Esophagus mucosa (tissue), 1 donor: Measurements from ENCODE around the gene PPP3CA. TPM values are rescaled to one million over a fixed set of nuclear protein-coding genes. Genes with fewer than 3 reads are reported as not detected.

Source experiments
- ATAC-seq: fragments of 200-7000 bp; cut with Tn5 transposase; one replicate; pipeline ENCODE4 v1.9.1; 2020
- total RNA-seq: library from RNA; stranded (reverse); gene quantifications from one replicate; pipeline ENCODE4 v1.2.4, GENCODE V29; 2023
- donor health status: DM: yes; HTN: yes; CAD: no.

PPP3CA gene
- total RNA-seq: 18.5 TPM

DNA sequence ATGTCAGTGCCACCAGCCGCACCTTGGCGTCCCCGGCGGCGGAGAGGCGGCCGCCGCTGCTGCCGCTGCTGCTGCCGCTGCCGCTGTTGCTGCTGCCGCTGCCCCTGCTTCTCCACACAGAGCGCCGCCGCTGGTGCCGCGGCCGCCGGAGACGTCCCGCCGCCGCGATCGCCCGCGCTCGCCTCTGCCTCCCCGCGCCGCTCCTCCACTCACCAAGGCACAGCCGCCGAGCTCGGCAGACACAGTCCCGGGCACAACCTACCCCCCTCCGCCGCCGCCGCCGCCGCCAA lies at the start of gene PPP3CA:
TSS of gene PPP3CA (minus strand) at position 260 of the 290 bp plus-strand sequence.
- ATAC-seq: no peak

DNA sequence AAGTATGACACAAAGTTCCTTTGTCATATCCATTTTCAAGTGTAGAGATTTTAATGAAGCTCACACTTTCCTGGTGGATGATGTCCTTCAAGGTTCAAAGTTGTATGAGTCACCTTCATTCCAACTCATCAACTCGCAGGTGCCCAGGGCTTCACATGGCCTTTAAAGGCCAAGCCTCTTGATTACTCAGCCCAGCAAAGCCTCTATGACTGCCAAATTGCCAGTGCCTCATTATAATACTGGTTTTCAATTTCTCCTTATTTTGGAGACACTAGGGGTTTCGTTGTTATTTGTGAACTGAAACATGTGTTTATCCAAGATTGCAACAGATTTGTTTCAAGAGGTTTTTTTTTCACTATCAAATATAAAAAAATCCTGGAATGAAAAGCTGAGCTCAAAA lies 45.9 kb upstream of the PPP3CA start:
- peak; percentile 85 for ATAC-seq

DNA sequence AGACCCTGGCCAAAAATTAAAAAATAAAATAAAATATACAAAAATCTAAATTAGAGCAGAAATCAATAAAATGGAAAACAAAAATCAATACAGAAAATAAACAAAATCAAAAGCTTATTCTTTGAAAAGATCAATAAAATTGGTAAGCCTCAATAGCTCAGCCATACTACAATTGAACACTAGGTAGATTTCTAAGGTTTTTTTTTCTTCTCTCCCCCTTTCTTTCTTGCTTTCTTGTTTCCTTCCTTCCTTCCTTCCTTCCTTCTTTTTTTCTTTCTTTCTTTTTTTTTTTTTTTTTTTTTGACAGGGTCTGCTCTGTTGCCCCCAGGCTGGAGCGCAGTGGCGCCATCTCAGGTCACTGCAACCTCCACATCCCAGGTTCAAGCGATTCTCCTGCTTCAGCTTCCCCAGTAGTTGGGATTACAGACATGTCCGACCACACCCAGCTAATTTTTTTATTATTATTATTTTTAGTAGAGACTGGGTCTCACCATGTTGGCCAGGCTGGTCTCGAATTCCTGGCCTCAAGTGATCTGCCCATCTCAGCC lies 23.4 kb upstream of the PPP3CA start:
- ATAC-seq: no peak

DNA sequence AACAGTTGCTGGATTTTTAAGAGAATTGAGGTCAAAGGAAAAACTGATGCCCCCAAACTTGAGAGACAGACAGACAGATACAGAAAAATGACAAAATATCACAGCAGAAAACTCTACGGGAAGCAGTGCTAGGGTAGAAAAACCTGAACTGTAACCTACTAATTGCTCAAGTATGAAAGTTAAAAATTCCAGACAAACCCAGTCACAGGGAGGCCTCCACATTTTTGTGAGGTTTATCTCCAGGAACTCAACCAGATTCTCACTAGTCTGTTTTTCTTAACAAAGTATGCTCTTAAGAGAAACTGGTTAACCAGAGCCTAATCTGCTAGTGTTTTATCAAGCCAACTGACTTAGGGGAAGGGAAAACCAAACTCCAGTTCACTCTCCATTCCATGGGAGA lies 19.9 kb upstream of the PPP3CA start:
- ATAC-seq: peak; percentile 74

DNA sequence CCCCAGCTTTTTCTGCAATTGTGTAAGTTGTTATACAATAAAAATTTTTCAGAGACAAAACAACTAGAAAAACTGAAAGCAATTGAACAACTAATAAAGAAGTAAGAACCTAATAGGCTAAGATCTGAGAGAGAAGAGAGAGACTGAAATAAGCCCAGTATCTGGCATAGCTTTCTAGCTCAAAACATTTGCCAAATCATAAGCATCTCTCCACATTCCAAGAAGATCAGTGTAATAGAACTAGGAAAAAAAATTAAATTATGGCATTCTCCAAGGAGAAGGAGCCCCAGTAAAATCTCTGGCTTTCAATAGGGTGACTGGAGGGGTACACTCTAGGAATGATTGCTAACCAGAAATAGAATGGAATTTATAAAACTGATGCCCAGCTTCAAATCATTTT lies 19.0 kb upstream of the PPP3CA start:
- ATAC-seq: no peak

DNA sequence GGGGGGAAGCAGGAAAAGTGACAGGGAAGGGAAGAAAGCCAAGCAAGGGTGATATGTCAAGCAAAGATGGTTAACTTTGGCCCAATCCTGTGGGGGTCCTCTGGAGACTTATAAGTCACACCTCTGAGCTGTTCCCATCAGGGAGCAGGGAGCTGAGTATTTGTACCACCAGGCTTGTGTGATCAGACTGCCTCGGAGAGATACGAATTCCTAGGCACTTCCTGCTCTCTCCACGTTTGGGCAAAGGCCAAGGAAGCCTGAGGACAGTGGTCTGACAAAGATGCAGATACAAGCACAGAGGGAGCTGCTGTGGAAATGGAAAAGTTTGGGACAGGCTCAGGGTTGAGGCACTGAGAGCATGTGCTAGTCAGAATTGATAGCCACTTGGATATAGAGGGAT lies 10.4 kb upstream of the PPP3CA start:
- no peak for ATAC-seq

DNA sequence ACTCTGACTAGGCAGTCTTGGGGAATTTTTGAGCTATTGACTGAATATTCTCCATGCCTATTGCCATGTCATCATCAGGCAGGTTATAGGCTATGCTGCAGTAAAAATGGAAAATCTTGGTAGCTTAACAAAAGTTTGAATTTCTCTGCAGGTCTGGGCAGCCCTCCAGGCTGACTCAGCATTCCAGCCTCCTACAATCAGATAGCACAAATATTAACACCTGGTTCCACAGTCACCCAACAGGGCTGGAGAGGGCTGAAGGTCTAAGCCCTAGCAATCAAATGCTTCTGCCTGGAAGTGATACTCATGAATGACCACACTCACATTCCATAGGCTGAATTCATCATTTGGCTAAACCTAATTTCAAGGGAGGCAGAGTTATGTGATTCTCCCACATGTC lies 9.6 kb upstream of the PPP3CA start:
- peak; percentile 91 for ATAC-seq

DNA sequence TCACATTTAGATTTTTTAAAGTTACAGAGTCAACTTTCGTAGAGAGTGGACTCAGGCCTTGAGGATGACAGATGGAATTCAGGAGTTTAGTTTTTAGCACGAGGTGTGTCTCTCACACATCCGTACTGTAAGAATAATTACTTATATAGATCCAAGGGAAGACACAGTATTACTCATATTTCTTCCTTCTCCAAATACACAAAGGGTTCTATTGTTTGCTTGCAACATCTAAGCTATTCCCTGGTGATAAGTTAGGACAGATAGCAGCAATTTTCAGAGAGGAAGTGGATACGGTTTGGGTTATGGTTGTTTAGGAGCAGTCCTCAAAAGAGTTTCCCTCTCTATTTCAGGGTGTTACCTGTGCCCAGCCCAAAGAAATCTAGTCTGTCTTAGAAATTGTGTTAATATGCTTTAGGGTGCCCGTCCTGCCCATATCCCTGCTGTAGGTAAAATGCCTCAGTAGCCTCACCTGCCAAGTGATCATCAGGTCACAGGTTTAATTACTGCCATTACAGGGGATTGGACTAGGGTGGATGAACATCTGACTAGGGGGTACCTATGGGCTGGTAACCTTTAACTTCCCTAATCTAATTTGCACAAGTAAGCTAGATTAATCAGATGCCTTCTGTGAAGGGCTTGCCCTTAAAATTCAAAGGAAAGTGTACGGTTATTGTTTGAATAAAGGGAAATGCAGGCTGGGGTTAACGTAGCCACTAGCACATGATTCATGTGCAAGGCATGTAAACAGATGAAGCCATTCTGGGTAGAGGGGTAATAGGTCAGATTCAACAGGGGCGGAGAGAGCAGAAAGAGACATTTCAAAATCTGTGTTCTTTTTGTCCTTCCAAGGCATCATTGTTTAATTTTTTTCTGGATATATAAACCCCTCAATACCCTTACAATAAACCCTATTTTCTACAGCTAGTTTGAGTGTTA lies 8.7 kb upstream of the PPP3CA start:
- ATAC-seq: peak; percentile 66

DNA sequence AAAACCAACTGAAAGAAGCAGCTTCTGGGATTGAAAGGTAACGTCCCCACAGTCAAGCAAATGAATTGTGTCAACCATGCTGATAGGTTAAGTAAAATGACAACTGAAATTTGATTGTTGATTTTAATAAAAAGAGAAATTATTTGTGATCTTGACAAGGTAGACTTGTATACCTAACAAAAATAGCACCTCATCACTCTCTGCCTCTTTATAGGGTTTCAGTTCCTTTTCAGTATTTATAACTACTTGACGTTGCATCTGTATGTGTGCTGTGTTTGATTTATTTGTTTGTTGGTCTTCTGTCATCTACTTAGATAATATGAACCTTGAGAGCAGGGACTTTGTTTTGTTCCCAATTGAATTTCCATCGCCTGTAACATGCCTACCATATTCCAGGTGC lies 7.9 kb upstream of the PPP3CA start:
- no peak for ATAC-seq

DNA sequence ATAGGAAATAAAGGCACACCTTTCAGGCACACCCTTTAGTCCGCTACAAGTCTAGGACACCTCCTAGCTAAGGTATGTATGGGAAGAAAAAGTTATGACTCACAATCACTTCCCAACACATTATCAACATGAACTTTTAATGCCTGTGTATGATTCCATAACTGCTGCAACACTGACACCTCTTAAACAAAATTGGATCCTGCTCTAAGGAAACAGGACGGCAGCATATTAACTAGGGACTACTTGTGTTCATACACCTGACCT lies 2.4 kb upstream of the PPP3CA start:
- peak; percentile 32 for ATAC-seq

DNA sequence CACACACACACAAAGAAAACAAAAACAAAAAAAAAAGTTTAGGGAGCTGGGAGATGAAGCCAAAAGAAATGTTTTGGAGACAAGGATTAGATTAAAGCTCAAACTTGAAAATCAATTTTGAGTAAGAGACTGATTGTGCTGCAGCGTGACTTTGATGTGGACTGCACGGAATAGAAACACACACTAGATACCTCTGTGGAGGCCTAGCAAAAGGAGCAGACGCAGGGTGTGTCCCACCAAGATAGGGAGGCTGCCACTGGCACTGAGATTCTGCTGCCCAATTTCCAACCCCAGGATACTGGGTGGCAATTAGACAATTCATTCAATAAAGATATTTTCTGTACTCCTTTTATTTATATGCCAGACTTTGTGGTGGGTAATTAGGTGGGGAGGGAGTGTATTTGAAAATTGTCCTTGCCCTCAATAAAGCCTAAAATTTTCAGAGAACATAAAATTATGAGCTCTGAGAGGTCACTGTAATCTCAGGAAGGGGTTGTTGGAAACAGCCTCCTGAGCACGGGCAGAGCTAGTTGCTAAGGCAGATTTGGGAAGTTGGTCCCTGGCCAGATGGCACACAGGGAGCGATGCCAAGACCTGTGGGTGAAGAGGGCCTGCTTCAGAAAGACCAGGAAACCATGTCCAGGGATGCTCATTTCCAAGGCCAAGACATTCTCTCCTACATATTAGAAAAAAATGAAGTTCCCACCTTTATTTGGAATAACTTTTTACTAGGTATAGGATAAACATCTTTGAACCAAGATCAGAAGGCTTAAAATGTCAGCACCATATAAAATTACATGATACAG lies 1.9 kb upstream of the PPP3CA start:
- no peak for ATAC-seq

DNA sequence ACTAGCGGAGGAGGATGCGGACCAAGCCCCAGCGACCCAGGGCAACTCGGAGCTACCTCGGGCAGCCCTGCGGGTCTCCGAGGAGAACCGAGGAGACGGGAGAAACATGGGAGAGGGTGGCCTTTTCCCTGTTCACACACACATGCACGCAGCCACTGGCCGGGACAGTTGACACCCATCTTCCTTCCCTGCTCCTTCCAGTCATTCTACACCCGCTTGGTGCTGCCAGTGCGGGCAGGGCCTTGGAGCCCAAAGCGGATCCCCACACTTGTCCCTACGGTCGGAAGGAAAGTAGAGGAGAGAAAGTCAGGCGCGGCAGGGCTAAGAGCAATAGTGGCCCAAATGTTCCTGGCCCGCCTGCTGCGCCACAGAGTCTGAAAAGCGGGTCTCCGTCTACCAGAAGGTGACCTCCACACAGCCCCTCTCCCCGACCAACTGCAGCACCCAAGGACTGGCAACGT lies 1.1 kb upstream of the PPP3CA start:
- peak; percentile 2 for ATAC-seq

DNA sequence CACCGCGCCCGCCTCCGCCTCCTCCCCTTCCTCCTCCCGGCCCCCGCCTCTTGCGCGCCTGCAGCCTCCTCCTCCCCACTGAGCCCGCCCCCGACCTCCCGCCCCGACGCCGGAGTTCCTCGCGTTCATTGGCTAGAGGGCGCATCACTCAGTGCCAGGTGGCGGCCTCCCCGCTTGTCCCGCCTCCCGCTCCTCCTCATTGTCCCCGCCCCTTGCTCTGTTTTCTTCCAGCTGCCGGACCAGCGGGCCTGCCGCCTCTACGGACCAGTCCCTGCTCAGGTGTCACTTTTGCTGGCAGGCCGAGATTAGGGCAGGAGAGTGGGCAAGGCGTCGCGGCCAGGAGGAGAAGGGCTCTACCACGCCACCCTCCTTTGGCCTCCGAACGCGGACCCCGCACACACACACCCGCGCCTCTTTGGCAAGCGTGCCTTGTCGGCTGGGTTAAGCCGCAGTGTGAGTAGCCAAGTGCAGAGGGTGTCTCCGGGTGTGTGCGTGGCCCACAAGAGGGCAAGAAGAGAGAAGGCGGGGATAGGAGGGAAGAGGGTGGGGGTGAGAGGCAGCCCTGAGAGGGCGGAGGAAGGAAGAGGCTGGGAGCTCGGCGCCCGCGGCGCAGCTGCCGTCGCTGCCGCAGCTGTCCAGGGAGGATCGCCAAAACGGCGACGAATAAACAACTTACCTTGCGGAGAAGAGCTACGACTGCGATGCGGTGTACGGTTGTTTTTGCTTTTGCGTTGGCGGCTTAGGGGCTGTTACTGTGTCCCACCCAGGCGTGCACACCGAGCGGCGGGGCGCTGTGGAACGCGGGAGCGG lies 436 bp upstream of the PPP3CA start:
- peak; percentile 96 for ATAC-seq

DNA sequence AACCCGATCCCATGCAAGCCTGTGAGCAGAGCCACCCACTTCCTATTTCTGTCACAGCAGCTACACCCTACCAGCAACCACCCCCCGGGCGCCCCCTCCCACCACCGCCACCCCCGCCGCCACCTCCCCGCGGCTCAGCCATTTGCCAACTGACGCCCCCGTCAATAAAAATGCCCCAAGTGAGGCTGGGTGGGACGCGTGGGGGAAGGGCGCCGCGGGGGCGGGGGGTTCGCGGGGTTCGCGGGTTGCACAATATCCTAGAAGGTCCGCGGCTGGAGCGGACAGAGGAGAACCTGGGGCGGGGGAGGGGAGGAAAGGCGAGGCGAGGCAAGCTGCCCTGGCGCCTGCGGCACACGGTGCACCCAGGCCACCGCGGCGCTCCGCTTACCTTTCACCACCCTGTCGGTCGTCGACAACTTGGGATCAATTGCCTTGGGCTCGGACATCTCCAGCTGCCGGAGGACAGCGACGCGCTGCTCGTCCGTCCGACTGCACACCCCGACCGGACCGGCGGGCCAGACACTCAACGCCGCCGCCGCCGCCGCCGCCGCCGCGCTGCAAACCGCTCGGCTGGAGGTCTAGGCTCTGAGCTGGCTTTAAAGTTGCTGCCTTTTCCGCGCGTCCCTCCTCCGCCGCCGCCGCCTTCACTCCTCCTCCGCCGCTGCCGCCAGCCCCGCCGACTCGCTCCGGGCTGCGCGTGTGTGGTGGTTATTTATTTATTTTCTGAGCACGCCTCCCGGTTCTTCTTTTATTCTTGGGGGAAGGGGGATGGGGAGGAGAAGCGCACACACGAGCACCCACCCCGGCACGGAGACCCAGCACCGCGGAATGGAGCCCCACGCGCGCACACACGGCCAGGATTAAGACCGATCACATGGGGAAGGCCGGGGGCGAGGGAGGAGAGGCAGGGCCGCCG lies 717 bp downstream of the PPP3CA start:
- peak; percentile 28 for ATAC-seq

DNA sequence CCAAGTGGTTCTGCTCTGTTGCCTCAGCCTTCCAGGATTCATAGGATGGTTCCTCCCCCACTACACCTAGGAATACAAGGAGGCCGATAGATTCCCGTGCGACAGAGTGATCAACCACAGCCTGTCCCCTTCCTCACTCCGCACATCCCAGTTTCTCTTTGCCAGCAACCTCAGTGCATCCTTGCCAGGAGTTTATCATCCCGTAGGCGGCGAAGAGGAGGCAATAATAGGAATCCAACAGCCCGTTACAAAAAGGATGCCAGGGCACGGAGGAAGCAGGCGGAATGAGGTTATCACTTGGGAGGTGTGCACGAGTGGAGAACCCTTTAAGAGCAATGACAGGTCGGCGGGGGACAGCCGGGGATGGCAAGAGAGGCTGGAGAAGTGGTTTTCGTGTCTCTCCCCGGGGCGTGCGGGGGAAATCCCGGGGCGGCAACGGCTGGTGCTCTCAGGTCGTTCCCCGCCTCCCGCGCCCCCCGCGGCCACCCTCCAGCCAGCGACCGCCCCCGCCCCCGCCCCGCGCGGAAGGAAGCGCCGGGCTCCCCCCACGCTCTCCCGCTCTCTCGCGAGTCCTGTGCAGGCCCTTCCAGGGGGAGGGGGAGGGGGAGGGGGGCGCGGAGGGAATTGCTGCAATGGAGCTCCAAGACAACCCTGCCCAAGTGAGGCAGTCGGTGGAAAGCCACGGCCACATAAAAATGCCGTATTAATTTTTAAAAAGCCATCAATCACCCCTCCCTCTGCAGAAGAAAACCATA lies 1.6 kb downstream of the PPP3CA start:
- ATAC-seq: no peak

DNA sequence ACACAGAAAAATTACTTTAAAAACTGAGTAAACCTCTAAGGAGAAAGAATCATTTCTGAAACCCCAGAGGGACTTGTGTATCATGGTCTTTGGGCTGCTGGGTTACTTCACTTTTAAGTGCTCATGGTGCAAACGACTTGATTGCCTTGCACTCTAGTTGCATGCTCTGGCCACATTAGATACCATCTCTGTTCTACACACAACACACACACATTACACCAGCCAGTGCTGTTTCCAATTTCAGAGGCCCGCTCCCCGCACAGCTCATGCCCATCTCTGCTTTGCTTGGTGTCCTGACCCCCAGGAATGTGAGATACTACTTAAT lies 2.1 kb downstream of the PPP3CA start:
- ATAC-seq: no peak

DNA sequence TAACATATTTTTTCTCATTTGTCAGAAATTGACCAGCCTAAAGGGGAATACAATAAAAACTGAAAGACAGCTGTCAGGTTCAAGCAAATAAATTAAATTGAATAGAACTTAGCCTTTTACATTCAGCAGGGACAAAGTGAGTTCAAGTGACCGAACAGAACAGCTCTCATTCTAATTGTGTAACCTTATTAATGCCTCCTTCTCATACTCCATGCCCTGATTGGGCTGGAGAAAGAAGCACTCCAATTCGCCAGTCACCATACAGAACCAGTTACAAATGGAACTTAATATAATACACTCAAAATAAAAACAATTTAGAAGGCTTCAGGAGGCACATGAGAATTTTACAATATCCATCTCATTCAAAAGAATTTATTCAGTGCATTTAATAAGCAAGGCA lies 8.0 kb downstream of the PPP3CA start:
- ATAC-seq: no peak

DNA sequence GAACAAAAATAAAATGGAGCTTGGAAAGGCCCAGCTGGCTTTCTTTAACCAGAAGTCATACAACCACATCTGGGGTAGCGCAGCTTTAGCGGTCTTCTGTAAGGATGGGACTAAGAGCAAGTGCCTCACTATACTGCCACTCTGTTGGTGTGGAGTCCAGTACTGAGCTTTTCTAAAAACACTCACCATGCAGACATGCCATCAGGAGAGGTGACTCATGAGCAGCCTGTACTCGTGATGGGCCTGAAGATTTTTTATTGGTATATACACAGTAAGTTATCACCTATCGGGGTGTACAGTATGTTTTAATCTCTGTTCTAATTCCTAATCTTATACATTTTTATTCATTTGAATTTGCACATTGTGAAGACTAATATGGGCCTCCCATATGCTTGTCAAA lies 9.6 kb downstream of the PPP3CA start:
- peak; percentile 39 for ATAC-seq

DNA sequence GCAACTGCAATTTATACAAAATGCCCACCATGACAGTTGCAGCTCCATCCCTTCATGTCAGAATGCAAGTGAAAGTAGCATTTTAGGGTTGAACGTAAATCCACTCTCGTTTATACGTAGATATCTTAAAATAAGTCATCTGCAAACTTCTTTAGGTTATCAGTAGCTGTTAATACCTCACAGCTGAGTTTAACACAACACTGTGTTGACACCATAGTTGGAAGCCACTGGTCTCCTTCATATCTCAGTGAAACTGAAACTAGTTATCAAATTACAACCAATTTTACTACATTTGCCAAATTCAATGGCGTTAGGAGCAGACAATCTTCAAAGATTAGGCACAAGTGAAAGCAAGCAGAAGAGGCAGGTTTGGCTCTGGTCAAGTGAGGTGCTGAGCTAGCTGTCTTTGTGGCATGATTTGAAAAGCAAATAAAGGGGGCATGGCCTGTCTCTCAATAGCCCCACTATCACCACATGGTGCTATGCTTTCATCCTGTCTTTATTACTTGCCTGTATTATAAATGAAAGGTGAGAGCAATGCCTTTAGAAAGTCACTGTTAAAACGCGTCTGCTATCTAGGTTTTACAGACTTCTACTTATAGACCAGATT lies 12.3 kb downstream of the PPP3CA start:
- ATAC-seq: no peak

DNA sequence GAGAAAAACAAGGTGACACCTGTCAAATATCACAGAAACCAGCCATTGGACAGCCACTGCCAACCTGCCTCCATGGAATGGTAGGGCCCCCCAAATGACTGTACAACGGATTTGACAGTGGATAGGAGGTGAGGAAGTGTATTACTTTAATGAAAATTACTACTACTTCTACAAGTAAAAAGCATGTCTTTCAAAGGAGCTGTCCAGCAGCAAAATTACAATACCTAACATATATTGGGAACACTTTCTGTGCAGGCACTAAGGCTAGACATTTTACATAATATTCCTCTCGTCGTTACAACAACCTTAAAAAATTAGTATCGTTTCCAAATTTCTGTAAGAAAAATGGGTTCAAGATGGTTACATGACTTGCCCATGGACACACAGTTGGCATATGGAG lies 14.9 kb downstream of the PPP3CA start:
- no peak for ATAC-seq

DNA sequence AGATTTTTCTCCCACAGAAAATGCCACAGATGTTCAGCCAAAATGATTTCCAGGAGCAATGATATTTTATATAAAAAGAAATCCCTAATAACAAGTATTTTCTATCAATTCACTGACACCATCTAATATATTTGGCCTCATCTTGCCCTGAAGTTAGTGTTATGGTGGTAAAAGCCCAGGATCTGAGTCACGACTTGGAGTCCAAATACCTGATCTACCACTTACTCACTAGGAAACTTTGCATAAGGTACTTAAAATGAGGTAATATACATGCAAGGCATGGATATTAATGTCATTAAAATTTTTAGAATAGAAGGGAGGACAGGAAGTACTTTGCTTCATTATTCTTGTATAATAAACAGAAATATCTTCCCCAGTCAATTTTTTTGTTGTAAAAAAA lies 16.3 kb downstream of the PPP3CA start:
- ATAC-seq: peak; percentile 85
